Measurements from ENCODE around the gene SYN1.
A peak's percentile ranks its signal among the peaks of the same experiment; 100 is the strongest.

SYN1 gene

GRCh38 chrX:47651043-47651905, 31.6 kb upstream of the SYN1 start:
- Histone ChIP-seq H3K9ac (0 out of 2 replicates have a peak overlapping the region, but pooled peaks have one; percentile 18), H3K4me3 (peak overlapping the region; percentile 77), H3K4me1 (peaks cover 27% of the 10 kb centered on the region), H3K27ac (no peak overlapping the region), H3K4me2 (peak overlapping the region; percentile 69), H4K20me1 (peaks cover 30% of the 10 kb centered on the region; the same call in 1 of the 2 replicates), H3K36me3 (peaks cover 38% of the 10 kb centered on the region), H3K27me3 (peaks cover 64% of the 10 kb centered on the region), H3K9me3 (no peaks in the 10 kb centered on the region)
- TF ChIP-seq Cebpa-rat (IDR thresholded peaks at IDR 0.05) = no peak

- no peak for TF ChIP-seq Cebpa-rat (IDR thresholded peaks at IDR 0.05)
- Histone ChIP-seq H3K4me2 (peak within 1 kb of the TSS; percentile 85), H3K9me3 (no peaks in the 10 kb centered on the region), H4K20me1 (peaks cover 38% of the 10 kb centered on the region), H3K9ac (peak within 1 kb of the TSS; percentile 78), H3K4me3 (peak within 1 kb of the TSS; percentile 77), H3K27ac (peak within 1 kb of the TSS; percentile 70), H3K27me3 (peaks cover 59% of the 10 kb centered on the region), H3K4me1 (peaks cover 27% of the 10 kb centered on the region), H3K36me3 (peaks cover 29% of the 10 kb centered on the region)
Observed at GRCh38 chrX:47650164-47651042, 30.7 kb upstream of the SYN1 start, which contains the start of gene ELK1. Gene ELK1, minus strand, starts transcription at chrX:47650563. Its CDS starts 9,122 bp downstream, at chrX:47641441.

DNA sequence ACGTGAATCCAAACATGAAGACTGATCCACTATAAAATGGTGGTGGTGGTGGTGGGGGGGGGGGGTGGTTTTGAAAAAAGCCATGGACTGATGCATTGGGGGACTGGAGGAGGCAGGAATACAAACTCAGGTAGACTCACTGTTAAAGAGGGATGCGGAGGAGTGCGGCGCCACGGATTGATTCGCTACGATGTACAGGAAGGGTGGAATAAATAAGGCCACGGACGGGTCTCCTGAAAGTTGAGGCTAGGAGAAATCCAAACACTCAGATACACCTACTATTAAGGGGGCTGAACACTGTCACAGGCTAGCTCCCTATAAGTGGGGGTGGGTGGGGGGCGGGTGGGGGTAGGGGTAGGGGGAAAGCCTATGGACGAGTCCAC, 30.1 kb upstream of the SYN1 start:
- Histone ChIP-seq H3K4me1 (peaks cover 27% of the 10 kb centered on the region), H4K20me1 (peaks cover 44% of the 10 kb centered on the region), H3K4me2 (peak overlapping the region; percentile 85), H3K27ac (no peak overlapping the region), H3K36me3 (peaks cover 23% of the 10 kb centered on the region), H3K9me3 (no peaks in the 10 kb centered on the region), H3K9ac (peak overlapping the region; percentile 78; the same call in 1 of the 2 replicates), H3K4me3 (peak overlapping the region; percentile 77), H3K27me3 (peaks cover 56% of the 10 kb centered on the region)
- no peak for TF ChIP-seq Cebpa-rat (IDR thresholded peaks at IDR 0.05)

- Histone ChIP-seq H3K9me3 (no peaks in the 10 kb centered on the region), H4K20me1 (peaks cover 48% of the 10 kb centered on the region), H3K4me3 (peak overlapping the region; percentile 77), H3K4me2 (peak overlapping the region; percentile 85), H3K27me3 (peaks cover 56% of the 10 kb centered on the region), H3K27ac (no peak overlapping the region), H3K9ac (peak overlapping the region; percentile 63), H3K4me1 (peaks cover 31% of the 10 kb centered on the region), H3K36me3 (peaks cover 20% of the 10 kb centered on the region)
- TF ChIP-seq Cebpa-rat (IDR thresholded peaks at IDR 0.05) = no peak
Observed at GRCh38 chrX:47649271-47649670, 29.6 kb upstream of the SYN1 start.

- Histone ChIP-seq H3K36me3 (peaks cover 13% of the 10 kb centered on the region), H3K27me3 (peaks cover 54% of the 10 kb centered on the region), H3K4me2 (peak overlapping the region; percentile 85), H3K9me3 (no peaks in the 10 kb centered on the region), H4K20me1 (peaks cover 57% of the 10 kb centered on the region), H3K27ac (no peak overlapping the region), H3K4me3 (peak overlapping the region; percentile 77; the same call in 1 of the 2 replicates), H3K4me1 (peaks cover 33% of the 10 kb centered on the region), H3K9ac (no peak overlapping the region)
- TF ChIP-seq Cebpa-rat (IDR thresholded peaks at IDR 0.05) = no peak
Observed at GRCh38 chrX:47648376-47648775, 28.7 kb upstream of the SYN1 start.

DNA sequence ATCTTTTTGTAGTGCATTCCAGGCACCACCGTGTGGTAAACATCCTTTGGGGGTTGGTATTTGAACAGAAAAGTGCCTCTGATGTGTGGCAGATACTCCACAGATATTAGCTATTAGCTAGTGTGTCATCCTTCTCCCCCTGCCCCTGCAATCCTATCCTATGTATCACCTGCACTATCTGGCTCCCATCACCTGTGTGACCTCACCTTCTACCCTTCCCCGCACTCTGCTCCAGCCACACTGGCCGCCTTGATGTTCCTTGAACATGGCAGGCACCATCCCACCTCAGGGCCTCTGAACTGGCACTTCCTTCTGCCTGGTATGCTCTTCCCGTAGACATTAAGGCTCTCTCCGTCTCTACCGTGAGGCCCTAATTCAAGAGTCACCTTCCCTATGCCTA, 27.0 kb upstream of the SYN1 start:
- Histone ChIP-seq H3K4me3 (no peak overlapping the region), H3K27me3 (peaks cover 47% of the 10 kb centered on the region), H3K27ac (no peak overlapping the region), H3K9ac (no peak overlapping the region), H3K9me3 (no peaks in the 10 kb centered on the region), H4K20me1 (peaks cover 60% of the 10 kb centered on the region), H3K36me3 (peaks cover 17% of the 10 kb centered on the region), H3K4me2 (no peak overlapping the region), H3K4me1 (peaks cover 33% of the 10 kb centered on the region)
- no peak for TF ChIP-seq Cebpa-rat (IDR thresholded peaks at IDR 0.05)

DNA sequence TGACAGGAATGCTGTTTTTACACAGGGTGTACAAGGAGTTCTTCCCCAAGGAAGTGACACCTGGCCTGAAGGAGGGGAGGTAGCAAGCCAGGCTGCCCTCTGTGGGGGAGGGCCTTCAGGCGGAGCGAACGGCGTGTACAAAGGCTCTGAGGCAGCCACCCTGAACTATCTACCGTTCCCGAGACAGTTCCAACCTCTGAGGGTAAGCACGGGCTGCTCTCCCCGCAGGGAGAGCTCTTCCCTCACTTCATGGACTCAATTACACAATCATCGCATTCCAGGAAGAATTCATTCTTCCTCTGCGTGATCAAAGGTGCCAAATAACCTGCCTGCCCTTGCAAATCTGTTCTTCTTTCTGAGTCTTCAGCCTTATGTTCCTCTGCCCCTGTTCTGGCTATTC, 25.9 kb upstream of the SYN1 start:
- Histone ChIP-seq H3K4me2 (no peak overlapping the region), H3K9ac (no peak overlapping the region), H3K4me1 (peaks cover 27% of the 10 kb centered on the region), H4K20me1 (peaks cover 66% of the 10 kb centered on the region), H3K36me3 (peaks cover 28% of the 10 kb centered on the region), H3K27ac (no peak overlapping the region), H3K27me3 (peaks cover 47% of the 10 kb centered on the region), H3K9me3 (peaks cover 3% of the 10 kb centered on the region), H3K4me3 (no peak overlapping the region)
- TF ChIP-seq Cebpa-rat (IDR thresholded peaks at IDR 0.05) = no peak

- peaks cover 27% of the 10 kb centered on the region for H3K4me1 ChIP-seq
- peaks cover 37% of the 10 kb centered on the region for H3K36me3 ChIP-seq
- peaks cover 12% of the 10 kb centered on the region for H3K9me3 ChIP-seq
- H3K9ac ChIP-seq = no peak overlapping the region
- H3K27me3 ChIP-seq = peaks cover 47% of the 10 kb centered on the region
- H3K4me2 ChIP-seq = no peak overlapping the region
- no peak overlapping the region for H3K27ac ChIP-seq
- H3K4me3 ChIP-seq = no peak overlapping the region
- no peak for TF ChIP-seq Cebpa-rat (IDR thresholded peaks at IDR 0.05)
- H4K20me1 ChIP-seq = peaks cover 66% of the 10 kb centered on the region
Observed at GRCh38 chrX:47644557-47645091, 25.0 kb upstream of the SYN1 start.

GRCh38 chrX:47643926-47644325, 24.3 kb upstream of the SYN1 start:
- Histone ChIP-seq H3K36me3 (peaks cover 42% of the 10 kb centered on the region), H3K27me3 (peaks cover 49% of the 10 kb centered on the region), H3K4me2 (no peak overlapping the region), H3K9ac (no peak overlapping the region), H3K27ac (no peak overlapping the region), H3K9me3 (peaks cover 19% of the 10 kb centered on the region), H4K20me1 (peaks cover 60% of the 10 kb centered on the region), H3K4me1 (peaks cover 22% of the 10 kb centered on the region), H3K4me3 (no peak overlapping the region)
- TF ChIP-seq Cebpa-rat (IDR thresholded peaks at IDR 0.05) = no peak
